ENCODE measurements around the gene LILRA1.
"Not testable (repeated sequence)": the region's sequence is repeated elsewhere in the genome, so short reads cannot be mapped to it uniquely, and the experiment has no call there.

Gene LILRA1

GRCh38 chr19:54593445-54593844 lies at the start of gene LILRA1:
Gene LILRA1 (plus strand): TSS chr19:54593632. CDS start chr19:54594245, 613 bp downstream.
- not testable (repeated sequence) for DNase-seq (ENCODE audit: low read depth)

DNA sequence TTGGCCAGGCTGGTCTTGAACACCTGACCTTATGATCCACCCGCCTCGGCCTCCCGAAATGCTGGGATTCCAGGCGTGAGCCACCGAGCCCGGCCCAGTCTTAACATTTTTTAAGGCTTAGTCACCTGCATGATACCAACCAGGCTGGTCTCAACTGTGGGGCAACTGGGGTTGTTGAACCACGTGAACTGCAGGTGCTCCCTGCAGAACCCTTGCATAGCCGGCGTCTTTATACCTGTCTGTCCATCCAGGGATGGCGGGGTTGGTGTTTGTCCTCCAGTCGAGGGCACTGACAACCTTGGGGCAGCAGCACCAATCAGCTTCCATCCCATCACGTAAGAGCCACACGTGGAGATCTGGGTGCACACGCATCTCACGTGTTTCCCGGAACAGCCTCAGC lies 44.6 kb upstream of the LILRA1 start:
- no peak for DNase-seq (ENCODE audit: low read depth)

DNA sequence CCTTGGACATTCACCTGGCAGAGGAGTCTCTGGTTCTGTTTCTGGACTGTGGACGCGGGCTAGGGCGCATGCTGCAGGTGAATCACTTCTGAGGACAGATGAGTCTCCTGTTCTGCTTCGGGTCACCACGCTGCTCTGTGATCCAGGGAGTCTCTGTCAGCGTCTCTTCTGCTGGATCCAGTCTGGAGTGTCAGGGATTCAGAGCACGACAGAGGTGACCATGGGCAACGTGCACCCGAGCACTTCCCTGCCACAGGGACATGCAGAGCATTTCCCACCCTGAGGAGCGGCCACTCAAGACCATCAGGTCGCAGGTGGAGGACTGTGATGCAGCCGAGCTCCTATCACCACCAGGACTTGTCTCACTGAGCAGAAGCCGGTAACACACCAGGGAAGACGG lies 44.2 kb upstream of the LILRA1 start:
- no peak for DNase-seq (ENCODE audit: low read depth)

GRCh38 chr19:54551293-54551692 lies 42.1 kb upstream of the LILRA1 start:
- no peak for DNase-seq (ENCODE audit: low read depth)

GRCh38 chr19:54551950-54552912 lies 41.2 kb upstream of the LILRA1 start:
- no peak for DNase-seq (ENCODE audit: low read depth)

DNA sequence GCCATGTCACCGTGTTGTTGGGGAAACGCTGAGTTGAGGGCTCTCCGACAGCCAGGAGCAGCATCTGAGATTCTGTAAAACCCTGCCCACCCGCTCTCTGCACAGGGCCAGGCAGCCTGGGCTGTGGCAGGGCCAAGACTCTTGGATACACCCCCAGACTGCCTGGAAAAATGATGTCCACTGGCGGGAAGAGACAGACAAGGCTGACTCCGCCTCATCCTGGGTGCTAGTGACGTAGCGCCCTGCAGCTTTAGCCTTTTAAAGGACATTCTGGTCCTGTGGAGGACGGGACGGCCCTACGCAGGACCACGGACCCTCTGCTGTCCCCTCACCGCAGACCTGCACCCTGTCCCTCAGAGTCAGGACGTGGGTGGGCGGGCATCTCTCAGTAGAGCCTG lies 40.5 kb upstream of the LILRA1 start:
- DNase-seq (ENCODE audit: low read depth): no peak

DNA sequence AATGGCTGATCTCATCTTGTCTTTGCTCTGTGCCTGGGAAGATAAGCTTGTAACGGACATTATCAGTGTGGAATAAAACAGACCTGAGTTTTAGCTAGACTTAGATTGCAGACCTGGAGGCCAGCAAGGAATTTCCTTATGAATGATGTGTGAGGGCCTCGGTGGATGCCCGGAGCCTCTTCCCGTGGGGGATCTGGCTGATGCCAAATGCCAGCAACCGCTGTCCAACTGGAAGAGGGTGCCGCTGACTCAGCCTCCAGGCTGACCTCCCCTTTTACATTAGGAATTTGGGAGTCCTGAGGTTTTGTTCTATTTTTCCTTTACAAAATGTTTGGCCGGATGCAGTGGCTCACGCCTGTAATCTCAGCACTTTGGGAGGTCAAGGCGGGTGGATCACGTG lies 39.4 kb upstream of the LILRA1 start:
- no peak for DNase-seq (ENCODE audit: low read depth)

- no peak for DNase-seq (ENCODE audit: low read depth)
Measured at GRCh38 chr19:54554896-54555295, 38.5 kb upstream of the LILRA1 start.

GRCh38 chr19:54556194-54556593 lies 37.2 kb upstream of the LILRA1 start:
- DNase-seq (ENCODE audit: low read depth): no peak

DNA sequence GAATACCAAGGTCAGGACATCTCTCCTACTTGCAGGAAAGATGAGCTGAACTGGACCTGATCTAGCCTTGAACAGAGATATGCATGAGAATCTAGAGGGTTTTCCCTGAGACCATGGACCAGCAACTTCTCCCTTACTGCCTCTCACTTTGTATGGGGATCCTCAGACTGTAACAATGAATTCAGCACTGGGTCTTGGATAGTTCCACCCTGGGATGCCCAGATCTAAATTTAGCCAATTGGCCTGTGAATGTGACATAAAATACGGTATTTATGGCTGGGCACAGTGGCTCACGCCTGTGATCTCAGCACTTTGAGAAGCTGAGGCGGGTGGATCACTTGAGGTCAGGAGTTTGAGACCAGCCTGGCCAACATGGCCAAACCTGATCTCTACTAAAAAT lies 35.1 kb upstream of the LILRA1 start:
- no peak for DNase-seq (ENCODE audit: low read depth)

- DNase-seq (ENCODE audit: low read depth): no peak
Measured at GRCh38 chr19:54560881-54561385, 32.5 kb upstream of the LILRA1 start.

GRCh38 chr19:54561840-54562239 lies 31.6 kb upstream of the LILRA1 start:
- no peak for DNase-seq (ENCODE audit: low read depth)

GRCh38 chr19:54563206-54563605 lies 30.2 kb upstream of the LILRA1 start:
- not testable (repeated sequence) for DNase-seq (ENCODE audit: low read depth)

- no peak for DNase-seq (ENCODE audit: low read depth)
Measured at GRCh38 chr19:54570316-54570715, 23.1 kb upstream of the LILRA1 start.

- DNase-seq (ENCODE audit: low read depth): not testable (repeated sequence)
Measured at GRCh38 chr19:54571715-54572615, 21.5 kb upstream of the LILRA1 start.

DNA sequence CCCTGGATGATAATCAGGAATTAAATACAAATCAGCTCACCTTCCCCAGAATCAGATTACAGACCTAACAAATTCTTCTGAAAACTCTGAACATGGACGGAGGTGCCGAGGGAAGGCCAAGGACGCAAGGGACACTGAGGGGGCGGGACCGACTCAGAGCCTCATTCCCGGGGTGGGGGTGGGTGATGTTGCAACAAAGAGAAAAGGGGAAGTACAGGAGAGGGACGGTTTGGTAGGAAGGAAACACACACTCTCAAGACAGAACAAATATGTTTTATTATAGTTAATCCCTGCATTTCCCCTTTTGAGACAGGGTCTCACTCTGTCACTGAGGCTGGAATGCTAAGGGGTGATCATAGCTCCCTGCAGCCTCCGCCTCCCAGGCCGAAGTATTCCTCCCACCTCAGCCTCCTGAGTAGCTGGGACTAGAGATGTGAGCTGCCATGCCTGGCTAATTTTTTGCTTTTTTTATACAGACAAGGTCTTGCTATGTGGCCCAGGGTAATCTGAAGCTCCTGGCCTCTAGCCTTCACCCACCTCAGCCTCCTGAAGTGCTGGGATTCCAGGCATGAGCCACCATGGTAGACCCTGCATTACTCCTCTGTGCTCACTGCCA lies 20.6 kb upstream of the LILRA1 start:
- DNase-seq (ENCODE audit: low read depth): no peak

GRCh38 chr19:54573330-54573872 lies 20.0 kb upstream of the LILRA1 start, which contains the start of gene LILRA2:
Gene LILRA2 (plus strand): TSS chr19:54573790. CDS start chr19:54573879, 89 bp downstream.
- no peak for DNase-seq (ENCODE audit: low read depth)

DNA sequence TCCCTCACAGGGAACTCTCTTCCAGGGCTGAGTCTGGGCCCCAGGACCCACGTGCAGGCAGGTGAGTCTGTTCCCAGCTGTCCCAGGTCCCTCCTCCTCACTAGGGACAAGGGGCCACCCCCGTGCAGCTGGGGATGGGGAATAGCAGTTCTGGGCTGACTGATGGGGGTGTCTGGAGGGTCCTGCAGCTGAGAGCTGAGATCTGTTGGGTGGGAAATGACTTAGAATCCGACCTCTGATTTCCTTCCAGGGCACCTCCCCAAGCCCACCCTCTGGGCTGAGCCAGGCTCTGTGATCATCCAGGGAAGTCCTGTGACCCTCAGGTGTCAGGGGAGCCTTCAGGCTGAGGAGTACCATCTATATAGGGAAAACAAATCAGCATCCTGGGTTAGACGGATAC lies 19.4 kb upstream of the LILRA1 start:
- DNase-seq (ENCODE audit: low read depth): no peak

DNA sequence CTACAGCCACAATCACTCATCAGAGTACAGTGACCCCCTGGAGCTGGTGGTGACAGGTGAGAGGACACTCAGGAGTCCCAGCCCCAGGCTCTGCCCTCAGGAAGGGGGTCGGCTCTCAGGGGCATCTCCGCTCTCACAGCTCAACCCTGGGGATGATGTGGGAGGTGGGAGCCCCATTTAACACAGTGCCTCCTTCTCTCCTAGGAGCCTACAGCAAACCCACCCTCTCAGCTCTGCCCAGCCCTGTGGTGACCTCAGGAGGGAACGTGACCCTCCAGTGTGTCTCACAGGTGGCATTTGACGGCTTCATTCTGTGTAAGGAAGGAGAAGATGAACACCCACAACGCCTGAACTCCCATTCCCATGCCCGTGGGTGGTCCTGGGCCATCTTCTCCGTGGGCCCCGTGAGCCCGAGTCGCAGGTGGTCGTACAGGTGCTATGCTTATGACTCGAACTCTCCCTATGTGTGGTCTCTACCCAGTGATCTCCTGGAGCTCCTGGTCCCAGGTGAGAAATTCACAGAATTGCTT lies 18.8 kb upstream of the LILRA1 start:
- no peak for DNase-seq (ENCODE audit: low read depth)

DNA sequence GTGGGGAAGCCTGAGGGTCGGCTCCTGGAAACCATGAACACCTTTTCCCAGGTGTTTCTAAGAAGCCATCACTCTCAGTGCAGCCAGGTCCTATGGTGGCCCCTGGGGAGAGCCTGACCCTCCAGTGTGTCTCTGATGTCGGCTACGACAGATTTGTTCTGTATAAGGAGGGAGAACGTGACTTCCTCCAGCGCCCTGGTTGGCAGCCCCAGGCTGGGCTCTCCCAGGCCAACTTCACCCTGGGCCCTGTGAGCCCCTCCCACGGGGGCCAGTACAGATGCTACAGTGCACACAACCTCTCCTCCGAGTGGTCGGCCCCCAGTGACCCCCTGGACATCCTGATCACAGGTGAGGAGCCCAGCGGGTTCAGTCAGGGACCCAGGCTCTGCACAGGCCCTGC lies 18.2 kb upstream of the LILRA1 start:
- DNase-seq (ENCODE audit: low read depth): not testable (repeated sequence)

DNA sequence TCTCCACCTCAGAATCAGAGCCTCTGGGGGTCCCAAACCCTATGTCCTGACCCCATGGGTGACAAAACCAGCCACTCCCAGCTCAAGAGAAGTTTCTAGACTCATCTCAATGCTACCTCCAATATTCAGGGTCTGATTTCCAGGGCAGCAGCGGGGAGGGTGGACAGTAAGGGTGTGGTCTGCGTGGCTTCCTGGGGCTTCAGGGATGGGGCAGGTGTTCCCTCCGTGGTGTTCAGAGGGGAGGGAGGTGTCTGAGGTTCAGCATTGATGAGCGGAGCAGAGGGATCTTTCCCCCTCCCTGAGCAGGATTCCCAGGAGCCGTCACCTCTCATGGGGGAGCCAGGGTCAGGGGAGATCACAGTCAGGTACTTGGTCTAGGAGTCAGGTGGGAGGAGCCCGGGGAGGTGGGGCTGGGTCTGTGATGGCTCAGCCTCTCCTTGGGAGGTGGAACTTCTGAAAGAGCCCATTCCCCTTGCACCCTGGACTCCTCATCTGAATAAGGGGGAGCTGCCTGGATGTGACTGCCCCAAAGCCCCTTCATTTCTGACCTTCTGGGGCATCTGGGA lies 16.9 kb upstream of the LILRA1 start:
- no peak for DNase-seq (ENCODE audit: low read depth)

Data from activated T-cell treated with anti-CD3 and anti-CD28 coated beads for 48 hours (primary cell).